Endothelial cell (in vitro differentiated cells): ENCODE data around the gene APBB2. TPM values are rescaled to one million over a fixed set of nuclear protein-coding genes. Genes with fewer than 3 reads are reported as not detected.

Source experiments
- DNase-seq: peaks from one replicate; pipeline ENCODE4 v3.0.0; 2021; ENCODE audit warnings: low spot score
- H3K27ac Mint-ChIP-seq: one replicate; pipeline ENCODE4 v1.8.0; 2021; ENCODE audit warnings: mixed read lengths, inconsistent platforms; ENCODE audit not compliant: unreplicated experiment
- H3K27me3 Mint-ChIP-seq: one replicate; pipeline ENCODE4 v1.8.0; 2021; ENCODE audit warnings: mild to moderate bottlenecking, moderate library complexity, mixed read lengths, inconsistent platforms; ENCODE audit not compliant: unreplicated experiment
- H3K36me3 Mint-ChIP-seq: one replicate; pipeline ENCODE4 v1.8.0; 2021; ENCODE audit warnings: mild to moderate bottlenecking, low read depth, mixed read lengths, inconsistent platforms; ENCODE audit not compliant: unreplicated experiment
- H3K4me1 Mint-ChIP-seq: one replicate; pipeline ENCODE4 v1.8.0; 2021; ENCODE audit warnings: mild to moderate bottlenecking, mixed read lengths, inconsistent platforms; ENCODE audit not compliant: unreplicated experiment
- H3K4me3 Mint-ChIP-seq: one replicate; pipeline ENCODE4 v1.8.0; 2021; ENCODE audit warnings: mild to moderate bottlenecking, mixed read lengths, inconsistent platforms; ENCODE audit not compliant: unreplicated experiment
- H3K9me3 Mint-ChIP-seq: one replicate; pipeline ENCODE4 v1.8.0; 2021; ENCODE audit warnings: mixed read lengths, inconsistent platforms; ENCODE audit not compliant: unreplicated experiment
- CTCF ChIP-seq: fragments of 200-600 bp; sonication (generic); IDR thresholded peaks from one replicate; pipeline ENCODE4 v1.5.0; 2021; ENCODE audit warnings: antibody characterized with exemption; ENCODE audit not compliant: unreplicated experiment
- total RNA-seq: library from RNA; stranded (reverse); fragmentation: NEBNext Ultra II Directional; extraction: Animal tissue kit (Norgen Biotek cat#: 25700); gene quantifications from one replicate; pipeline ENCODE4 v1.2.1, GENCODE V29; 2021; ENCODE audit not compliant: unreplicated experiment

Gene APBB2
- total RNA-seq, 1 donor from 2014 or later: 103 TPM

- TF ChIP-seq CTCF: no peak
- DNase-seq: no peak
- H3K4me3 Mint-ChIP-seq: no peak overlapping the region
Observed at GRCh38 chr4:40946652-40947051, 267.7 kb downstream of the APBB2 start.

GRCh38 chr4:40940756-40941155 is 273.6 kb downstream of the APBB2 start:
- H3K27ac Mint-ChIP-seq: no peak overlapping the region
- DNase-seq: no peak
- no peaks in the 10 kb centered on the region for H3K27me3 Mint-ChIP-seq
- peaks cover 31% of the 10 kb centered on the region for H3K36me3 Mint-ChIP-seq
- no peak overlapping the region for H3K4me3 Mint-ChIP-seq
- peaks cover 13% of the 10 kb centered on the region for H3K4me1 Mint-ChIP-seq
- H3K9me3 Mint-ChIP-seq: no peaks in the 10 kb centered on the region
- no peak for TF ChIP-seq CTCF

More at GRCh38 chr4:40946652-40947051, 267.7 kb downstream of the APBB2 start:
- H3K27ac Mint-ChIP-seq: no peak overlapping the region
- H3K27me3 Mint-ChIP-seq: no peaks in the 10 kb centered on the region
- peaks cover 21% of the 10 kb centered on the region for H3K4me1 Mint-ChIP-seq
- peaks cover 30% of the 10 kb centered on the region for H3K36me3 Mint-ChIP-seq
- no peaks in the 10 kb centered on the region for H3K9me3 Mint-ChIP-seq

- peaks cover 31% of the 10 kb centered on the region for H3K36me3 Mint-ChIP-seq
- peaks cover 13% of the 10 kb centered on the region for H3K4me1 Mint-ChIP-seq
Observed at GRCh38 chr4:40940317-40940741, 274.0 kb downstream of the APBB2 start.

GRCh38 chr4:40939856-40940255 is 274.5 kb downstream of the APBB2 start:
- H3K36me3 Mint-ChIP-seq: peaks cover 29% of the 10 kb centered on the region
- TF ChIP-seq CTCF: no peak
- H3K9me3 Mint-ChIP-seq: no peaks in the 10 kb centered on the region
- DNase-seq: no peak
- H3K4me3 Mint-ChIP-seq: no peak overlapping the region
- no peaks in the 10 kb centered on the region for H3K27me3 Mint-ChIP-seq
- no peak overlapping the region for H3K27ac Mint-ChIP-seq
- peaks cover 13% of the 10 kb centered on the region for H3K4me1 Mint-ChIP-seq

More at GRCh38 chr4:40940317-40940741, 274.0 kb downstream of the APBB2 start:
- Mint-ChIP-seq H3K9me3 (no peaks in the 10 kb centered on the region), H3K27ac (no peak overlapping the region), H3K27me3 (no peaks in the 10 kb centered on the region), H3K4me3 (no peak overlapping the region)
- TF ChIP-seq CTCF: no peak
- DNase-seq: no peak

GRCh38 chr4:40938337-40938736 is 276.0 kb downstream of the APBB2 start:
- Mint-ChIP-seq H3K9me3 (no peaks in the 10 kb centered on the region), H3K27me3 (peaks cover 1% of the 10 kb centered on the region), H3K27ac (no peak overlapping the region), H3K36me3 (peaks cover 31% of the 10 kb centered on the region), H3K4me1 (peaks cover 3% of the 10 kb centered on the region), H3K4me3 (no peak overlapping the region)
- DNase-seq: no peak
- TF ChIP-seq CTCF: no peak
